ENCODE results near the gene NSL1. TPM values are rescaled to one million over a fixed set of nuclear protein-coding genes. Genes with fewer than 3 reads are reported as not detected.
A peak's percentile ranks its signal among the peaks of the same experiment; 100 is the strongest.
"Not testable (repeated sequence)": the region's sequence is repeated elsewhere in the genome, so short reads cannot be mapped to it uniquely, and the experiment has no call there.

NSL1 gene, protein sequence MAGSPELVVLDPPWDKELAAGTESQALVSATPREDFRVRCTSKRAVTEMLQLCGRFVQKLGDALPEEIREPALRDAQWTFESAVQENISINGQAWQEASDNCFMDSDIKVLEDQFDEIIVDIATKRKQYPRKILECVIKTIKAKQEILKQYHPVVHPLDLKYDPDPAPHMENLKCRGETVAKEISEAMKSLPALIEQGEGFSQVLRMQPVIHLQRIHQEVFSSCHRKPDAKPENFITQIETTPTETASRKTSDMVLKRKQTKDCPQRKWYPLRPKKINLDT
- total RNA-seq, result 35.2 TPM
- 10 to 100 TPM; 26.1 to 34.9 (median 31.1) TPM for polyA plus RNA-seq (ENCODE audit: insufficient read depth in 1 of 8, insufficient read length in 8 of 8, low replicate concordance in 1 of 8)
- long read RNA-seq, donor 1, partial matches to known transcripts, result 0 of 4 reads
- long read RNA-seq, donor 1, other reads (novel, unspliced or antisense), result 0 of 4 reads
- long read RNA-seq, donor 2, partial matches to known transcripts, result 0 of 1 reads
- long read RNA-seq, donor 2, other reads (novel, unspliced or antisense), result 0 of 1 reads
- long read RNA-seq, donor 3, transcript NSL1-202 (6 exons, 2,317 nt), result major isoform, 9 of 11 reads
- long read RNA-seq, donor 3, partial matches to known transcripts, result 0 of 11 reads
- long read RNA-seq, donor 3, other reads (novel, unspliced or antisense), result 0 of 11 reads
- long read RNA-seq, donor 4, transcript NSL1-202 (6 exons, 2,317 nt), result major isoform, 10 of 10 reads
- long read RNA-seq, donor 4, partial matches to known transcripts, result 0 of 10 reads
- long read RNA-seq, donor 4, other reads (novel, unspliced or antisense), result 0 of 10 reads
- long read RNA-seq, donor 5, transcript NSL1-202 (6 exons, 2,317 nt), result major isoform, 25 of 29 reads
- long read RNA-seq, donor 5, partial matches to known transcripts, result 0 of 29 reads
- long read RNA-seq, donor 5, other reads (novel, unspliced or antisense), result 0 of 29 reads
- long read RNA-seq, donor 6, transcript NSL1-202 (6 exons, 2,317 nt), result major isoform, 20 of 23 reads
- long read RNA-seq, donor 6, partial matches to known transcripts, result 0 of 23 reads
- long read RNA-seq, donor 6, other reads (novel, unspliced or antisense), result 0 of 23 reads
- long read RNA-seq, donor 7, transcript NSL1-202 (6 exons, 2,317 nt), result major isoform, 18 of 23 reads
- long read RNA-seq, donor 7, partial matches to known transcripts, result 0 of 23 reads
- long read RNA-seq, donor 7, other reads (novel, unspliced or antisense), result 0 of 23 reads
- long read RNA-seq, donor 8, transcript NSL1-202 (6 exons, 2,317 nt), result major isoform, 10 of 12 reads
- long read RNA-seq, donor 8, partial matches to known transcripts, result 0 of 12 reads
- long read RNA-seq, donor 8, other reads (novel, unspliced or antisense), result 0 of 12 reads
- long read RNA-seq, donor 9, transcript NSL1-202 (6 exons, 2,317 nt), result major isoform, 14 of 18 reads
- long read RNA-seq, donor 9, partial matches to known transcripts, result 0 of 18 reads
- long read RNA-seq, donor 9, other reads (novel, unspliced or antisense), result 0 of 18 reads
- long read RNA-seq, donor 10, transcript NSL1-202 (6 exons, 2,317 nt), result major isoform, 11 of 13 reads
- long read RNA-seq, donor 10, partial matches to known transcripts, result 0 of 13 reads
- long read RNA-seq, donor 10, other reads (novel, unspliced or antisense), result 0 of 13 reads
- long read RNA-seq, donor 11, transcript NSL1-202 (6 exons, 2,317 nt), result major isoform, 6 of 9 reads
- long read RNA-seq, donor 11, partial matches to known transcripts, result 0 of 9 reads
- long read RNA-seq, donor 11, other reads (novel, unspliced or antisense), result 0 of 9 reads

DNA sequence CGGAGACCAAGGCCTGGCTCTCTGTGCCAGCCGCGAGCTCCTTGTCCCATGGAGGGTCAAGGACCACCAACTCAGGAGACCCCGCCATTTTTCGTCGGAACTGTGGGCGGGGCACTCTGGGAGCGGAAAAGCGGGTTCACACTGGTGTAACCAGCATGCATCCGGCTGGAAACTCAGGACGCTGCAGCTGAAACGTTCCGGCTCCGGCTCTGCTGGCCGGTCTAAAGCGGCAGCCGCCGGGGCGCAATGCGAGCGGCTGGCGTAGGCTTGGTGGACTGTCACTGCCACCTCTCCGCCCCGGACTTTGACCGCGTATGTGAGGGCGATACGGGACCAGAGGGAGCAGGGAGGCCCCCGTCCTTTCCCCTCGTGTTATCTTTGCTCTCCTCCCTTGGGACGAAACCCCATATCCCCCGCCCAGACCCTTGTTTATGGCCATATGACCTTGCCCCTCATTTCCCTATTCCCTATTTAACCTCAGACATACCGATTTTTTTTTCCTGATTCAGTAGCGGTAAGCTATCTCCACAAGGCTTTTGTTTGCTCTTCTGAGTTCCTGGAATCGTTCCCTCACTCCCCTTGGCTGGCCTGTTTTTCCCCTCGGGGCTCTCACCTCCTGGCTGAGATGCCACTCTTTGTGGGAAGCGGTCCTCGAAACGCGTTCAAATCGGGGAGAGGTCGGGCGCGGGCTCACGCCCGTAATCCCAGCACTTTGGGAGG, at the start of gene NSL1, which contains the start of gene TATDN3:
NSL1 (minus strand) TSS at position 102 of the 720 bp plus-strand sequence; CDS start at position 88, 14 bp downstream.
TATDN3 (plus strand) TSS at position 219 of the 720 bp plus-strand sequence; CDS start at position 247, 28 bp downstream.
- peak within 1 kb of the TSS; percentile 89 for H3K4me3 ChIP-seq (ENCODE audit: low read length)
- H3K36me3 ChIP-seq (ENCODE audit: control insufficient read depth, insufficient read depth, low read length), result peaks cover 1% of the 10 kb centered on the region
- H3K9me3 ChIP-seq (replicated peaks; ENCODE audit: control insufficient read depth, low read depth, low read length), result no peaks in the 10 kb centered on the region
- H3K27me3 ChIP-seq (ENCODE audit: control insufficient read depth, insufficient read depth, low read length), result no peaks in the 10 kb centered on the region
- H3K4me1 ChIP-seq (ENCODE audit: control insufficient read depth, insufficient read depth, low read length), result peaks cover 9% of the 10 kb centered on the region
- peak; percentile 97 for DNase-seq
- under 1% methylated on average over 46 of the region's 46 CpGs for WGBS (ENCODE audit: insufficient coverage)
- H3K27ac ChIP-seq (ENCODE audit: low read length), result peak within 1 kb of the TSS; percentile 97

DNA sequence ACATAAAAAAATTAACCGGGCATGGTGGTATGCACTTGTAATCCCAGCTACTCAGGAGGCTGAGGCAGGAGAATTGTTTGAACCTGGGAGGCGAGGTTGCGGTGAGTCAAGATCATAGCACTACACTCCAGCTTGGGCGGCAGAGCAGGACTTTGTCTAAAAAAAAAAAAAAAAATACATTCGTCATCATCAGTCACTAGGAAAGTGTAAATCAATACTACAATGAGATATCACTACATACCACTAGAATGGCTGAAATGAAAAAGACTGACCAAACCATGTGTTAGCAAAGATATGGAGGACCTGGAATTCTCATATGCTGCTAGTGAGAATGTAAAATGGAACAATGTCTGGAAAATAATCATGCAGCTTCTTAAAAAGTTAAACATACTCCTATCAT, 46.6 kb upstream of the NSL1 start:
- H3K4me1 ChIP-seq (ENCODE audit: control insufficient read depth, insufficient read depth, low read length), result no peaks in the 10 kb centered on the region
- H3K27me3 ChIP-seq (ENCODE audit: control insufficient read depth, insufficient read depth, low read length), result no peaks in the 10 kb centered on the region
- no CpG with 5 or more reads among the region's 5 CpGs for WGBS (ENCODE audit: insufficient coverage)
- DNase-seq, result no peak
- H3K4me3 ChIP-seq (ENCODE audit: low read length), result no peak overlapping the region
- H3K36me3 ChIP-seq (ENCODE audit: control insufficient read depth, insufficient read depth, low read length), result no peaks in the 10 kb centered on the region
- H3K27ac ChIP-seq (ENCODE audit: low read length), result no peak overlapping the region
- no peaks in the 10 kb centered on the region for H3K9me3 ChIP-seq (replicated peaks; ENCODE audit: control insufficient read depth, low read depth, low read length)

DNA sequence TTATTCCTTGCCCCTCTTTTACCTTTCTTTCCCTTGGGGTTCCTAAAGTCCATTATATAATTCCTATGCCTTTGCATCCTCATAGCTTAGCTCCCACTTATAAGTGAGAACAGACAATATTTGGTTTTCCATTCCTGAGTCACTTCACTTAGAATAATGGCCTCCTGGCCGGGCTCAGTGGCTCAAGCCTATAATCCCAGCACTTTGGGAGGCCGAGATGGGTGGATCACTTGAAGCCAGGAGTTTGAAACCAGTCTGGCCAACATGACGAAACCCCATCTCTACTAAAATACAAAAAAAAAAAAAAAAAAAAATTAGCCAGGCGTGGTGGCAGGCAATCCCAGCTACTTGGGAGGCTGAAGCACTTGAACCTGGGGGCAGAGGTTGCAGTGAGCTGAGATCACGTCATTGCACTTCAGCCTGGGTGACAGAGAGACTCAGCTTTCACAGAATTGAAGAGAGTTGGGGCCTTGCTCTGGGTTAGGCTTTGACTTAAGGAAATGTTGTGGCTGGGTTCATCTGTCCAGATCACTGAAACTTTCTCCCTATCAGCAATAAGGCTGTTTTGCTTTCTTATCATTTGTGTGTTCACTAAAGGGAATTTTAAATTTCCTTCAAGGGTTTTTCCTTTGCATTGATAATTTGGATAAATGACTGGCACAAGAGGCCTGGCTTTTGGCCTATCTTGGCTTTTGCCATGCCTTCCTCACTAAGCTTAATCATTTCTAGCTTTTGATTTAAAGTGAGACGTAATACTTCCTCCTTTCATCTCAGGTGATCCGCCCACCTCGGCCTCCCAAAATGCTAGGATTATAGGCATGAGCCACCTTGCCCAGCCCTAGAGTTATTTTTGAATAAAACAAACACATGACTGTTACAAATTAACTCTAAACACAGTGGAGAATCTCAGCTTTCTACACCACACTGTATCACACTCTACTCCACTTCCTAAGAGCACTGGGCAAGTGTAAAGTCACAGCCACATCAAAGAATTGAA, 41.9 kb upstream of the NSL1 start:
- H3K27ac ChIP-seq (ENCODE audit: low read length); H3K36me3 ChIP-seq (ENCODE audit: control insufficient read depth, insufficient read depth, low read length); H3K27me3 ChIP-seq (ENCODE audit: control insufficient read depth, insufficient read depth, low read length); H3K4me1 ChIP-seq (ENCODE audit: control insufficient read depth, insufficient read depth, low read length); H3K9me3 ChIP-seq (replicated peaks; ENCODE audit: control insufficient read depth, low read depth, low read length); DNase-seq; H3K4me3 ChIP-seq (ENCODE audit: low read length): not testable (repeated sequence)
- 83% methylated on average over 5 of the region's 8 CpGs for WGBS (ENCODE audit: insufficient coverage)

DNA sequence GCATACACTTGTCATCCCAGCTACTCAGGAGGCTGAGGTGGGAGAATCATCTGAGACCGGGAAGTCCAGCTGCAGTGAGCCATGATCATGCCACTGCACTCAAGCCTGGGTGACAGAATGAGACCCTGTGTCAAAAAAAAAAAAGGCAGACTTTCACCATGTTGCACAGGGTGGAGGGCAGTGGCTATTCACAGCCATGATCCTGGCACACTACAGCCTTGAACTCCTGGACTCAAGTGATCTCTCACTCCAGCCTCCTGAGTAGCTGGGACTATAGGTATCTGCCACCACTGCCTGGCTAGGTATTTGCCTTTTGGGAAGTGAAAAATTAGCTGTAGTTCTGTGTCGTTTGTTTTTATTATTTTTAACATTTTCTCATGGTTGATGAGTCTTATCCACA, 36.8 kb upstream of the NSL1 start:
- Histone ChIP-seq H3K4me3 (ENCODE audit: low read length) (no peak overlapping the region), H3K27me3 (ENCODE audit: control insufficient read depth, insufficient read depth, low read length) (no peaks in the 10 kb centered on the region), H3K9me3 (replicated peaks; ENCODE audit: control insufficient read depth, low read depth, low read length) (peaks cover 8% of the 10 kb centered on the region), H3K36me3 (ENCODE audit: control insufficient read depth, insufficient read depth, low read length) (no peaks in the 10 kb centered on the region), H3K4me1 (ENCODE audit: control insufficient read depth, insufficient read depth, low read length) (no peaks in the 10 kb centered on the region), H3K27ac (ENCODE audit: low read length) (no peak overlapping the region)
- DNase-seq, result no peak
- no CpG with 5 or more reads among the region's 2 CpGs for WGBS (ENCODE audit: insufficient coverage)

DNA sequence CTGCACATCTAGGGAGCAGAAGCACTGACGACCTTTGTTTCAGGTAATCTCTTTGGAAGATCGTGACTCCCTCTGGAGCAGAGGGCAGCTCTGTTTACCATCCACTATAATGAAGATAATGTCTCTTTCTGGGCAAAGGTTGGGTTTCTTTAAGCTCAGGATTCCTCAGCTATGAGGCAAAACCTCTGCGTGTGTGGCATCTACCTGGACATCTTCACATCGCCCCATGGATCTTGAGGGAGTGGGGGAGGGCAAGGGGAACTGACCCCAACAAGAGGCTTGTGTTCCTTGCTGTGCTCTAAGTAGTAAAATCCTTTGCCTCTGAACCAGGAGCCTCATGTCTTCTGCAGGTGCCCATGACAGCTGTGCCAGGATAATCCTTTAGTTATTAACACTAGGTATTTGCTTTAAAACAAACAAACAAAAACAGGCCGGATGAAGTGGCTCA, 36.3 kb upstream of the NSL1 start:
- no peak for DNase-seq
- H3K27me3 ChIP-seq (ENCODE audit: control insufficient read depth, insufficient read depth, low read length), result no peaks in the 10 kb centered on the region
- H3K27ac ChIP-seq (ENCODE audit: low read length), result no peak overlapping the region
- no peak overlapping the region for H3K4me3 ChIP-seq (ENCODE audit: low read length)
- no peaks in the 10 kb centered on the region for H3K4me1 ChIP-seq (ENCODE audit: control insufficient read depth, insufficient read depth, low read length)
- WGBS (ENCODE audit: insufficient coverage), result 90% methylated on average over 2 of the region's 5 CpGs
- H3K9me3 ChIP-seq (replicated peaks; ENCODE audit: control insufficient read depth, low read depth, low read length), result peaks cover 8% of the 10 kb centered on the region
- H3K36me3 ChIP-seq (ENCODE audit: control insufficient read depth, insufficient read depth, low read length), result no peaks in the 10 kb centered on the region

DNA sequence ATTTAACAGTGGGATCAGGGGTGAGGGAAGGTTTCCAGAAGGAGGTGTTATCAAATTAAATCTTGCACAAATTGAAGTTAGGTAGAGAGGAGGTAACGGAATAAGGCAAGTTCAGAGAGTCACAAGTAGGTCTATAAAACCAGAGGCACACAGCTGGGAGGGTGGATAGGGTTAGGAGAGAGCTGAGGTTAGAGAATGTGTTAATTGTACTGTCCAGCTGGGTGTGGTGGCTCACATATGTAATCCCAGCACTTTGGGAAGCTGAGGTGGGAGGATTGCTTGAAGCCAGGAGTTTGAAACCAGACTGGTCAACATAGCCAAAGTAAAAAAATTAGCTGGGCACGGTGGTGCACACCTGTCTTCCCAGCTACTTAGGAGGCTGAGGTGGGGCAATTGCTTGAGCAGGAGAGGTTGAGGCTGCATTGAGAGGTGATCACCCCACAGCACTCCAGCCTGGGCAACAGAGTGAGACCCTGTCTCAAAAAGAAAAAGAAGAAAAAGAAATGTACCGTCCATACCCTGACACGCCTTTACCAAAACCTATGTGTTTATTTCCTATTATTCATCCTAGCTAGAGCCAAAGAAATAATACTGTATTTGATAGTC, 35.7 kb upstream of the NSL1 start:
- H3K9me3 ChIP-seq (replicated peaks; ENCODE audit: control insufficient read depth, low read depth, low read length), result peaks cover 8% of the 10 kb centered on the region
- H3K27me3 ChIP-seq (ENCODE audit: control insufficient read depth, insufficient read depth, low read length), result no peaks in the 10 kb centered on the region
- H3K27ac ChIP-seq (ENCODE audit: low read length), result no peak overlapping the region
- no peaks in the 10 kb centered on the region for H3K36me3 ChIP-seq (ENCODE audit: control insufficient read depth, insufficient read depth, low read length)
- no peak overlapping the region for H3K4me3 ChIP-seq (ENCODE audit: low read length)
- DNase-seq, result no peak
- WGBS (ENCODE audit: insufficient coverage), result 100% methylated on average over 1 of the region's 4 CpGs
- no peaks in the 10 kb centered on the region for H3K4me1 ChIP-seq (ENCODE audit: control insufficient read depth, insufficient read depth, low read length)

DNA sequence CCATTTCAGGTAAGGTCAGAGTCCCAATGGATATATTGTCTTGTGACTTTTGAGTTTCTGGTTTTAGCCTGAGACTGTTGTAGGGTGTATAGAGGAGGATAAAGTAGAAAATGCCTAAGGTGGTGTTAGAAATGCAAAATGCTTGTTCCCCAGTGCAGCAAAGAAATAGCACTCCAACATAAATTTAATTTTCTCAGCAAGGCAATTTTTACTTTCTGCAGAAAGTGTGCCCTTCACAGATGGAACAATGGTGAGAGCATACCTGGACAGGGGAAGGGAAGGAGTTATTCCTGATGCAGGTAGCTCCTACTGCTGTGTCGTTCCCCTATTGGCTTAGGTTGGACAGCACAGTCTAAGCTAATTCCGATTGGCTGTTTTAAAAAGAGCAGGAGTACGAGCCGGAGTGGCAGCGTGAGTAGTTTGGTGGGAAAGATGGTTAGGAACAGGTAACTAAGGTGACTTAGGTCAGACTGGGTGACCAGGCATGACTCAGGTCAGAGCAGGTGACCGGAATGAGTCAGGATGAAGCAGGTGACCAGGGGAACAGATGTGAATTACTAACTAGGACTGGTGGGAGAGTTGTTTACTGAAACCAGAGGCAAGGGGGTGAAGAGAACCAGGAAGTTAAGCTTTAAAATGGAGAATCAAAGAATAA, 34.3 kb upstream of the NSL1 start:
- H3K4me1 ChIP-seq (ENCODE audit: control insufficient read depth, insufficient read depth, low read length), result no peaks in the 10 kb centered on the region
- H3K36me3 ChIP-seq (ENCODE audit: control insufficient read depth, insufficient read depth, low read length), result no peaks in the 10 kb centered on the region
- no peak for DNase-seq
- no peak overlapping the region for H3K4me3 ChIP-seq (ENCODE audit: low read length)
- H3K27ac ChIP-seq (ENCODE audit: low read length), result no peak overlapping the region
- 96% methylated on average over 6 of the region's 6 CpGs for WGBS (ENCODE audit: insufficient coverage)
- no peaks in the 10 kb centered on the region for H3K27me3 ChIP-seq (ENCODE audit: control insufficient read depth, insufficient read depth, low read length)
- H3K9me3 ChIP-seq (replicated peaks; ENCODE audit: control insufficient read depth, low read depth, low read length), result peaks cover 8% of the 10 kb centered on the region

All from muscle of leg (tissue), 16 donors.